ENCODE results near the gene POLR2A.

GRCh38 chr17:7466318-7466638 is 17.9 kb upstream of the POLR2A start:
- TF ChIP-seq TCF12 (IDR thresholded peaks at IDR 0.05; ENCODE audit: low read depth) (no peak), NFIC (IDR thresholded peaks at IDR 0.05) (no peak), CREB1 (IDR thresholded peaks at IDR 0.05; ENCODE audit: low read depth) (no peak), MAX (IDR thresholded peaks at IDR 0.05) (no peak), TAF1 (IDR thresholded peaks at IDR 0.05; ENCODE audit: low read depth) (no peak), TEAD4 (IDR thresholded peaks at IDR 0.05) (no peak), RAD21 (IDR thresholded peaks at IDR 0.05; ENCODE audit: low read depth) (no peak)
- TF ChIP-seq, protein P1, sequence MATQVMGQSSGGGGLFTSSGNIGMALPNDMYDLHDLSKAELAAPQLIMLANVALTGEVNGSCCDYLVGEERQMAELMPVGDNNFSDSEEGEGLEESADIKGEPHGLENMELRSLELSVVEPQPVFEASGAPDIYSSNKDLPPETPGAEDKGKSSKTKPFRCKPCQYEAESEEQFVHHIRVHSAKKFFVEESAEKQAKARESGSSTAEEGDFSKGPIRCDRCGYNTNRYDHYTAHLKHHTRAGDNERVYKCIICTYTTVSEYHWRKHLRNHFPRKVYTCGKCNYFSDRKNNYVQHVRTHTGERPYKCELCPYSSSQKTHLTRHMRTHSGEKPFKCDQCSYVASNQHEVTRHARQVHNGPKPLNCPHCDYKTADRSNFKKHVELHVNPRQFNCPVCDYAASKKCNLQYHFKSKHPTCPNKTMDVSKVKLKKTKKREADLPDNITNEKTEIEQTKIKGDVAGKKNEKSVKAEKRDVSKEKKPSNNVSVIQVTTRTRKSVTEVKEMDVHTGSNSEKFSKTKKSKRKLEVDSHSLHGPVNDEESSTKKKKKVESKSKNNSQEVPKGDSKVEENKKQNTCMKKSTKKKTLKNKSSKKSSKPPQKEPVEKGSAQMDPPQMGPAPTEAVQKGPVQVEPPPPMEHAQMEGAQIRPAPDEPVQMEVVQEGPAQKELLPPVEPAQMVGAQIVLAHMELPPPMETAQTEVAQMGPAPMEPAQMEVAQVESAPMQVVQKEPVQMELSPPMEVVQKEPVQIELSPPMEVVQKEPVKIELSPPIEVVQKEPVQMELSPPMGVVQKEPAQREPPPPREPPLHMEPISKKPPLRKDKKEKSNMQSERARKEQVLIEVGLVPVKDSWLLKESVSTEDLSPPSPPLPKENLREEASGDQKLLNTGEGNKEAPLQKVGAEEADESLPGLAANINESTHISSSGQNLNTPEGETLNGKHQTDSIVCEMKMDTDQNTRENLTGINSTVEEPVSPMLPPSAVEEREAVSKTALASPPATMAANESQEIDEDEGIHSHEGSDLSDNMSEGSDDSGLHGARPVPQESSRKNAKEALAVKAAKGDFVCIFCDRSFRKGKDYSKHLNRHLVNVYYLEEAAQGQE (IDR thresholded peaks at IDR 0.05; ENCODE audit: low read depth): no peak
